H9 (cell line): ENCODE data around the gene FAM114A1. TPM values are rescaled to one million over a fixed set of nuclear protein-coding genes. Genes with fewer than 3 reads are reported as not detected.
A peak's percentile ranks its signal among the peaks of the same experiment; 100 is the strongest.

ENCODE experiments used
- DNase-seq: peaks from one replicate; pipeline ENCODE4 v3.0.0-alpha.2; 2017
- H2AFZ ChIP-seq: one replicate; pipeline ENCODE4 v1.6.1; 2013; ENCODE audit warnings: mild to moderate bottlenecking, low read length, control low read depth, moderate library complexity
- H2AK5ac ChIP-seq: 2 replicates; pipeline ENCODE4 v1.6.1; 2013; ENCODE audit warnings: low read length, control low read depth, mixed read lengths; ENCODE audit not compliant: insufficient read length
- H2BK120ac ChIP-seq: one replicate; pipeline ENCODE4 v1.6.1; 2013; ENCODE audit warnings: low read depth, mild to moderate bottlenecking, low read length, control low read depth, inconsistent platforms; ENCODE audit not compliant: poor library complexity, severe bottlenecking
- H2BK12ac ChIP-seq: 2 replicates; pipeline ENCODE4 v1.6.1; 2013; ENCODE audit warnings: low read length, control low read depth, mixed read lengths, low read depth; ENCODE audit not compliant: insufficient read length
- H2BK15ac ChIP-seq: 2 replicates; pipeline ENCODE4 v1.6.1; 2013; ENCODE audit warnings: low read depth, low read length, control low read depth
- H2BK20ac ChIP-seq: one replicate; pipeline ENCODE4 v1.6.1; 2013; ENCODE audit warnings: low read depth, mild to moderate bottlenecking, low read length, control low read depth, inconsistent platforms; ENCODE audit not compliant: poor library complexity, severe bottlenecking
- H2BK5ac ChIP-seq: 2 replicates; pipeline ENCODE4 v1.6.1; 2013; ENCODE audit warnings: low read length, control low read depth, mixed read lengths; ENCODE audit not compliant: insufficient read length
- H3K14ac ChIP-seq: 2 replicates; pipeline ENCODE4 v1.6.1; 2013; ENCODE audit warnings: low read length, control low read depth; ENCODE audit not compliant: insufficient read depth
- H3K18ac ChIP-seq: 2 replicates; pipeline ENCODE4 v1.6.1; 2013; ENCODE audit warnings: low read depth, mild to moderate bottlenecking, mixed read lengths, low read length, control low read depth; ENCODE audit not compliant: insufficient read length
- H3K23ac ChIP-seq: 2 replicates; pipeline ENCODE4 v1.6.1; 2013; ENCODE audit warnings: low read length, control low read depth, mixed read lengths, low read depth; ENCODE audit not compliant: insufficient read length
- H3K23me2 ChIP-seq: 2 replicates; pipeline ENCODE4 v1.6.1; 2013; ENCODE audit warnings: low read depth, mild to moderate bottlenecking, mixed read lengths, low read length, control low read depth; ENCODE audit not compliant: insufficient read length, poor library complexity, severe bottlenecking
- H3K27ac ChIP-seq: 2 replicates; pipeline ENCODE4 v1.5.1; 2013; ENCODE audit warnings: low read length, control low read depth, mixed read lengths, low read depth; ENCODE audit not compliant: insufficient read length
- H3K27me3 ChIP-seq: 2 replicates; pipeline ENCODE4 v1.6.1; 2013; ENCODE audit warnings: low read length, control low read depth, inconsistent platforms; ENCODE audit not compliant: insufficient read depth
- H3K4ac ChIP-seq: 2 replicates; pipeline ENCODE4 v1.6.1; 2013; ENCODE audit warnings: low read depth, mild to moderate bottlenecking, control low read depth, inconsistent platforms, low read length, moderate library complexity
- H3K4me1 ChIP-seq: 2 replicates; pipeline ENCODE4 v1.6.1; 2013; ENCODE audit warnings: low read length, control low read depth, inconsistent platforms; ENCODE audit not compliant: insufficient read depth
- H3K4me2 ChIP-seq: 2 replicates; pipeline ENCODE4 v1.6.1; 2013; ENCODE audit warnings: low read length, control low read depth, mixed read lengths; ENCODE audit not compliant: insufficient read length, insufficient read depth
- H3K56ac ChIP-seq: 2 replicates; pipeline ENCODE4 v1.6.1; 2013; ENCODE audit warnings: low read depth, mild to moderate bottlenecking, mixed read lengths, low read length, control low read depth; ENCODE audit not compliant: insufficient read length
- H3K79me1 ChIP-seq: 2 replicates; pipeline ENCODE4 v1.6.1; 2013; ENCODE audit warnings: low read depth, mild to moderate bottlenecking, moderate library complexity, low read length, control low read depth, inconsistent platforms; ENCODE audit not compliant: insufficient read depth, poor library complexity, severe bottlenecking
- H3K79me2 ChIP-seq: 2 replicates; pipeline ENCODE4 v1.6.1; 2013; ENCODE audit warnings: low read length, control low read depth, inconsistent platforms; ENCODE audit not compliant: insufficient read depth
- H3K9ac ChIP-seq: 2 replicates; pipeline ENCODE4 v1.6.1; 2013; ENCODE audit warnings: low read length, control low read depth, mixed read lengths; ENCODE audit not compliant: insufficient read length; ENCODE audit errors: extremely low read depth
- H3K9me3 ChIP-seq: one replicate; pipeline ENCODE4 v1.6.1; 2013; ENCODE audit warnings: low read depth, low read length, inconsistent platforms; ENCODE audit not compliant: control insufficient read depth
- H3T11ph ChIP-seq: one replicate; pipeline ENCODE4 v1.6.1; 2013; ENCODE audit warnings: mild to moderate bottlenecking, low read length, control low read depth, inconsistent platforms
- H4K20me1 ChIP-seq: one replicate; pipeline ENCODE4 v1.6.1; 2013; ENCODE audit not compliant: control insufficient read depth, insufficient read length, insufficient read depth
- H4K5ac ChIP-seq: 2 replicates; pipeline ENCODE4 v1.6.1; 2013; ENCODE audit warnings: low read depth, mild to moderate bottlenecking, mixed read lengths, low read length, control low read depth; ENCODE audit not compliant: insufficient read length
- H4K8ac ChIP-seq: replicated peaks from 2 replicates; pipeline ENCODE4 v1.6.1; 2013; ENCODE audit warnings: low read length, control low read depth, mixed read lengths, low read depth; ENCODE audit not compliant: insufficient read length
- H4K91ac ChIP-seq: 2 replicates; pipeline ENCODE4 v1.6.1; 2013; ENCODE audit warnings: low read depth, mild to moderate bottlenecking, moderate library complexity, mixed read lengths, low read length, control low read depth; ENCODE audit not compliant: insufficient read length
- H3K27ac Mint-ChIP-seq, 3 experiments: 2 replicates in 2 of 3; 3 replicates in 1 of 3; pipeline ENCODE4 v1.8.0; 2020 to 2021; ENCODE audit warnings: mixed read lengths in 3 of 3, mild to moderate bottlenecking in 1 of 3, moderate library complexity in 1 of 3
- H3K27me3 Mint-ChIP-seq: 2 replicates; pipeline ENCODE4 v1.8.0; 2021; ENCODE audit warnings: low read depth, mild to moderate bottlenecking, moderate library complexity, mixed read lengths
- H3K36me3 Mint-ChIP-seq, 3 experiments: 2 replicates in 2 of 3; 3 replicates in 1 of 3; pipeline ENCODE4 v1.8.0; 2020 to 2021; ENCODE audit warnings: low read depth in 3 of 3, mixed read lengths in 3 of 3; ENCODE audit not compliant: insufficient read depth in 1 of 3
- H3K4me1 Mint-ChIP-seq, 2 experiments: 2 replicates each; pipeline ENCODE4 v1.8.0; 2020; ENCODE audit warnings: mixed read lengths in 2 of 2
- H3K4me3 Mint-ChIP-seq, 2 experiments: 2 replicates in 1 of 2; 3 replicates in 1 of 2; pipeline ENCODE4 v1.8.0; 2020 to 2021; ENCODE audit warnings: mild to moderate bottlenecking in 2 of 2, mixed read lengths in 2 of 2, moderate library complexity in 1 of 2
- H3K9me3 Mint-ChIP-seq, 2 experiments: 2 replicates in 1 of 2; 3 replicates in 1 of 2; pipeline ENCODE4 v1.8.0; 2020; ENCODE audit warnings: mild to moderate bottlenecking in 2 of 2, mixed read lengths in 2 of 2, moderate library complexity in 1 of 2
- WGBS: extraction: QIAGEN DNeasy Blood & Tissue Kit; methylation state at CpG from one replicate; pipeline ENCODE4 v1.1.7; 2013; ENCODE audit warnings: missing lambda C conversion rate, low lambda C conversion rate, mixed read lengths; ENCODE audit not compliant: insufficient read length; ENCODE audit errors: extremely low coverage; 5-methylcytosine and 5-hydroxymethylcytosine counted together
- total RNA-seq: library from RNA; stranded (reverse); gene quantifications from 2 replicates; pipeline ENCODE4 v1.2.1, GENCODE V29; 2021
- TF ChIP-seq, protein P1 (sequence below): fragments of 200-600 bp; sonication (generic); conservative IDR thresholded peaks from 3 replicates; pipeline ENCODE4 v1.8.0; 2021; ENCODE audit warnings: antibody characterized with exemption, mild to moderate bottlenecking

The FAM114A1 gene
- total RNA-seq, 1 experiment from 2014 or later = 9.9 TPM

DNA sequence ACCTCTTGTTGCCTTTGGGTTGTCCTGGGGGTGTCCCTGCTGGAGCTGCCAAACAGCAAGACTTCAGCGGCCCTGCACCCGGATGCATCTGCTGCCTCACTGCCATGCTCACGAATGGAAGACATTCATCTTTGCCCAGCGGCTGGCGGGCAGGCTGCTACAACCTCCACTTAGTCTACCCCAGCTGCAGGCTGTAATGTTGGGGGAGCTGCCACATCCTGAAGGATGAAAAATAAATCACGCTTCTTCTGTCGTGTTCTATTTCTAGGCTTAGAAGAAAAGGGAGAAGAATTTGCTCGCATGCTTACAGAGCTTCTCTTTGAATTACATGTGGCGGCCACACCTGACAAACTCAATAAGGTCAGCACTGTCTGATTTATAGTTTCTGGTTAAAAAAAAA lies 61.4 kb downstream of the FAM114A1 start:
- H3K36me3 Mint-ChIP-seq = peaks cover 0 to 11% (median 8%) of the 10 kb centered on the region in 3 experiments; a peak in 2 of 7 replicates
- Histone ChIP-seq H2BK15ac (no peak overlapping the region), H3K79me2 (no peaks in the 10 kb centered on the region), H2BK120ac (no peak overlapping the region), H4K5ac (no peak overlapping the region), H4K91ac (no peak overlapping the region), H4K20me1 (no peaks in the 10 kb centered on the region), H2AK5ac (no peak overlapping the region), H3K4ac (no peak overlapping the region), H3K4me2 (no peak overlapping the region), H3K79me1 (no peaks in the 10 kb centered on the region), H3K14ac (no peak overlapping the region), H3T11ph (no peak overlapping the region), H3K9me3 (no peaks in the 10 kb centered on the region), H3K56ac (no peak overlapping the region), H3K4me1 (no peaks in the 10 kb centered on the region), H3K23ac (no peak overlapping the region), H2BK12ac (no peak overlapping the region), H4K8ac (no peak overlapping the region), H3K18ac (no peak overlapping the region), H2BK20ac (no peak overlapping the region), H3K27me3 (no peaks in the 10 kb centered on the region), H3K23me2 (no peaks in the 10 kb centered on the region), H3K27ac (no peak overlapping the region), H2BK5ac (no peak overlapping the region), H3K9ac (no peak overlapping the region), H2AFZ (no peak overlapping the region)
- DNase-seq = no peak
- no CpG with 5 or more reads among the region's 9 CpGs for WGBS
- H3K27ac Mint-ChIP-seq = peak overlapping the region in 1 of 3 experiments; percentile 49; a peak in 1 of 7 replicates
- H3K4me1 Mint-ChIP-seq = peaks cover 0 to 10% of the 10 kb centered on the region in 2 experiments; a peak in 1 of 4 replicates
- H3K9me3 Mint-ChIP-seq = no peaks in the 10 kb centered on the region
- TF ChIP-seq, protein P1, sequence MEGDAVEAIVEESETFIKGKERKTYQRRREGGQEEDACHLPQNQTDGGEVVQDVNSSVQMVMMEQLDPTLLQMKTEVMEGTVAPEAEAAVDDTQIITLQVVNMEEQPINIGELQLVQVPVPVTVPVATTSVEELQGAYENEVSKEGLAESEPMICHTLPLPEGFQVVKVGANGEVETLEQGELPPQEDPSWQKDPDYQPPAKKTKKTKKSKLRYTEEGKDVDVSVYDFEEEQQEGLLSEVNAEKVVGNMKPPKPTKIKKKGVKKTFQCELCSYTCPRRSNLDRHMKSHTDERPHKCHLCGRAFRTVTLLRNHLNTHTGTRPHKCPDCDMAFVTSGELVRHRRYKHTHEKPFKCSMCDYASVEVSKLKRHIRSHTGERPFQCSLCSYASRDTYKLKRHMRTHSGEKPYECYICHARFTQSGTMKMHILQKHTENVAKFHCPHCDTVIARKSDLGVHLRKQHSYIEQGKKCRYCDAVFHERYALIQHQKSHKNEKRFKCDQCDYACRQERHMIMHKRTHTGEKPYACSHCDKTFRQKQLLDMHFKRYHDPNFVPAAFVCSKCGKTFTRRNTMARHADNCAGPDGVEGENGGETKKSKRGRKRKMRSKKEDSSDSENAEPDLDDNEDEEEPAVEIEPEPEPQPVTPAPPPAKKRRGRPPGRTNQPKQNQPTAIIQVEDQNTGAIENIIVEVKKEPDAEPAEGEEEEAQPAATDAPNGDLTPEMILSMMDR = no peak
- H3K4me3 Mint-ChIP-seq = no peak overlapping the region
- H3K27me3 Mint-ChIP-seq = no peaks in the 10 kb centered on the region
